ENCODE data around the gene MARVELD1. TPM values are rescaled to one million over a fixed set of nuclear protein-coding genes. Genes with fewer than 3 reads are reported as not detected.

MARVELD1 gene
- total and polyA plus RNA-seq, 2 of the 4 experiments (the other 2 are of a cell fraction): 12.0 to 68.1 TPM

GRCh38 chr10:97743169-97743943 lies 29.8 kb downstream of the MARVELD1 start (continued):
- no peak for TF ChIP-seq ELK1 (IDR thresholded peaks at IDR 0.05; ENCODE audit: borderline replicate concordance, low read depth, low read length)

GRCh38 chr10:97744405-97745035 lies 31.0 kb downstream of the MARVELD1 start:
- TF ChIP-seq CEBPB (IDR thresholded peaks at IDR 0.05; ENCODE audit: low read depth, low read length) (no peak), SMC3 (IDR thresholded peaks at IDR 0.05; ENCODE audit: low read depth, low read length) (no peak)
- no peak; the same call in 1 of the 2 replicates for ATAC-seq (ENCODE audit: low read depth)
- no peak overlapping the region for H3K14ac ChIP-seq (replicated peaks; ENCODE audit: low read depth, low read length)
- H3K4me3 ChIP-seq (ENCODE audit: insufficient read depth, low read depth, low read length): no peak overlapping the region
- H3K9me3 ChIP-seq (ENCODE audit: control insufficient read depth, insufficient read depth, low read length): no peaks in the 10 kb centered on the region
- no TSS peak for BruUV-seq (replicated peaks)
- H3K27ac ChIP-seq (ENCODE audit: insufficient read depth, low read length): no peak overlapping the region
- H3K9ac ChIP-seq (ENCODE audit: low read depth, low read length): no peak overlapping the region
- H3K4me2 ChIP-seq (ENCODE audit: low read depth, low read length): no peak overlapping the region
- no peak overlapping the region for H4K5ac ChIP-seq (ENCODE audit: low read depth, low read length)
- peaks cover 14% of the 10 kb centered on the region for H4K20me1 ChIP-seq (ENCODE audit: insufficient read depth, low read length)
- H3K56ac ChIP-seq (ENCODE audit: extremely low read depth, insufficient read depth, low read length): no peak overlapping the region
- intact Hi-C loops (cut with micrococcal nuclease) (no loop called here), dilution Hi-C loops (cut with HindIII; ENCODE audit: low sequenced_read_pairs, unreplicated experiment) (no loop called here), in situ Hi-C loops (cut with MboI; ENCODE audit: low sequenced_read_pairs) (no loop called here)
- H3K4me1 ChIP-seq (ENCODE audit: control insufficient read depth, insufficient read depth, low read length): peaks cover 2% of the 10 kb centered on the region
- H3K18ac ChIP-seq (ENCODE audit: low read depth, low read length): no peak overlapping the region
- H2BK5ac ChIP-seq (ENCODE audit: low read depth, low read length, poor library complexity, severe bottlenecking): no peak overlapping the region
- H3K9me1 ChIP-seq (ENCODE audit: insufficient read depth, low read length): peaks cover 7% of the 10 kb centered on the region; the same call in 1 of the 2 replicates
- ChIA-PET POLR2A (ENCODE audit: unreplicated experiment) (interaction anchor here (0.8 kb wide), 1 partner anchor 57 kb away, joined by 3 read pairs; the partner anchor contains the start of gene AVPI1), CTCF (interaction anchor here (0.6 kb wide), 1 partner anchor 1231 kb away, joined by 3 read pairs; no protein-coding TSS in a partner anchor)
- H3K4ac ChIP-seq (ENCODE audit: low read depth, low read length): no peak overlapping the region
- H4K91ac ChIP-seq (ENCODE audit: insufficient read depth, low read depth, low read length): no peak overlapping the region
- DNase-seq: no peak
- peaks cover 32 to 55% of the 10 kb centered on the region in 2 experiments for H3K79me1 ChIP-seq (ENCODE audit: low read depth in 1 of 2, low read length in 2 of 2)
- H3K36me3 ChIP-seq (ENCODE audit: control insufficient read depth, insufficient read depth, low read length): peaks cover 46% of the 10 kb centered on the region
- no peak overlapping the region for H2BK20ac ChIP-seq (ENCODE audit: low read depth, low read length)
- H2AK5ac ChIP-seq (ENCODE audit: low read depth, low read length): no peak overlapping the region
- WGBS, 2 experiments (ENCODE audit: extremely low coverage in 2 of 2, insufficient read length in 1 of 2): 95% methylated on average over 10 of the region's 15 CpGs; no CpG with 5 or more reads in 1 of the 2 experiments
- no peaks in the 10 kb centered on the region for H3K27me3 ChIP-seq (ENCODE audit: control insufficient read depth, insufficient read depth, low read length)
- no peak overlapping the region for H2BK120ac ChIP-seq (ENCODE audit: low read depth, low read length)
- H2AK9ac ChIP-seq (replicated peaks; ENCODE audit: low read depth, low read length, poor library complexity): no peak overlapping the region
- no peak overlapping the region for H2BK15ac ChIP-seq (ENCODE audit: low read depth, low read length)
- H2AFZ ChIP-seq (replicated peaks; ENCODE audit: low read length, poor library complexity): no peak overlapping the region
- H3K23ac ChIP-seq (ENCODE audit: low read depth, low read length): no peak overlapping the region
- no peak overlapping the region for H4K8ac ChIP-seq (ENCODE audit: low read depth in 2 of 2, low read length in 2 of 2)

All from IMR-90 (cell line).